T-helper 1 cell (primary cell): ENCODE measurements around the gene WARS2.

ENCODE experiments used
- DNase-seq, 5 donors: peaks; one replicate each; pipeline ENCODE4 v3.0.0-alpha.2; 2012 to 2020

The WARS2 gene

DNA sequence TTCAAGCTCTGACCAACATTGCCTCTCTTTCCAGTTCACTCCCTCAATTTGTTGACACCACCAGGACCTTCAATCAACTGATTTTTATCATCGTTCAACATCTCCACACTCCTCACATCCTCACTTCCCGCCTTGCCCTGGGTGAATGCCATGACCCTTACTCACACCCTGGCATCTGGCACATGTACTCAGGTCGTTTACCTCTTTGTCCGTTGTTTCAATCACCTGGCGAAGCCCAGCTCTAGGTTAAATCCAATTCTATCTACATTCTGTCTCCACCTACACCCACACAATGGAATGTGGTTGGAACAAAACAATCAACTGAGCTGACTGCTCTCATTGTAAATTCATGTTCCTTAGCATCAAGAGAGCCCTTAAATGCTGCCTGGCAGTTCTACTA is 128.1 kb downstream of the WARS2 start:
- no peak for DNase-seq

- DNase-seq = no peak
Observed at GRCh38 chr1:119011706-119012105, 128.7 kb downstream of the WARS2 start.

- no peak for DNase-seq
Observed at GRCh38 chr1:119011116-119011515, 129.3 kb downstream of the WARS2 start.

DNA sequence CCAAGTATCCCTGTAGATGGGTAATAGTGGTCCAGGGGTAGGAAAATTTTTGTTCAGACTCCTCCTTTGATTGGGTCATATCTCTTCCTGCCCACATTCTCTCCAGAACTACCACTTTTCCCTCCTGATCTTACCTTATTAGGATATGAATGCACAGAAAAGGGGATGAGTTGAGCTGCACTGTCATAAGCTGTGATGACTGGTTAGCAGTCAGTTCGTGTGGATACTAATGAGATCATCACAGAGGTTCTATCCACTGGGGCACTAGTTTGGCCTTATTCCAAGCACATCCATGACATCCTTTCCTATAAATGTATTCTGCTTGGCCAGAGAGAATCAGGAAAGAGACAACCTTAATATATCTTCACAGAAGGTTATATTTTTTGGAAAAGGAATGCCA is 130.3 kb downstream of the WARS2 start:
- no peak for DNase-seq

DNA sequence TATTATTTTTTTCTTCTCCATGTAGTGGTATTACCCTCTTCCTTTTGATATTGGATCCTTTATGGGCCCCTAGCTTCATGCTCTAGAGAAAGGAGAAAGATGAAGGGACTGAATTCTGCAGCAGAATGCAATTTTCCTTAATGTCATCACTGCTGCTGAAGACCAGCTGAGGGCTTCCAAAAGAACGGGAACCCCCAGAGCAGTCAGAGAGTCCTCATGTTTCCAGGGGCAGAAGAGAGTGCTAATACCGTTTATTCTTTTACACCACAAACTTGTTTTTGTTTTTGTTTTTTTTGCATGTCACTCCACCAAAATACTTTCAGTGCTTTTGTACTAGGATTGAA is 131.2 kb downstream of the WARS2 start:
- no peak for DNase-seq

- peak in 1 of 5 donors; percentile 13 for DNase-seq
Observed at GRCh38 chr1:119008483-119009311, 131.8 kb downstream of the WARS2 start.

DNA sequence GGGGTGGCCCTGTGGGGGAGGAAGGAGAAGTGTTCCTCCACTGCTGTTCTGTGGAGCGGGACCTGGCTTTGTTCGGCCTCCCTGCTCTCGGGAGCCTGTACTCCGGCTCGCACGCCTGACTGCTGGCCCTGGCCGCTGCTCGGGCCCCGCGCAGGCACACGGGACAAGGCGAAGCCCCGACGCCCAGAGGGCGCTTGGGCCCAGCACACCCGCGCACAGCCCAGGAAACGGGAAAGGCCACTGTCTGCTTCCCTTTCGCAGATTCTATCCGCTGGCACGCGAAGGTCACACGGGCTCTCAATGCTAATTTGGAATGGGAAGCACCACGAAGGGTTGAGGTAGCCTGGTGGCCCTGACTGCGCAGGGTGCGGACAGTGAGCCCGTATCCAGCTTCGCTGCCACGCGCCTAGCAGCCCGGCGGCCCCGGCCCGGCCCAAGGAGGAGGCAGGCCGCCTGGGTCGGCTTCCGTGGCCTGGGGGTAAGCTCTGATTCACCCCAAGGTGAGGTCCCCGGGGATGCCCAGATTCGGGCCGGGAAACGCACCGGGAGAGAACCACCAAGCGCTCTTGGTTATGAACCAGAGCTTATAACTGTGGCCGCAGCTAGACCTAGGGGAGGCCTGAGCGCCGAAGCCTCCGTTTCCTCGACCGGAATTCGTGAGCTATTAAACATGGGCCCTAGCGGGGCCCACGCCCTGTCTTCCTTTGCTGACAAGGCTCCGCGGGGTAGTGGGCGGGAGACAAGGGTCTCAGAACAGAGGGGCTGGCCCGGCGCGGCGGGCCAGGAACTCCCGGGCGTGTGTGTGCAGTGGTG is 132.6 kb downstream of the WARS2 start:
- DNase-seq = no peak

- DNase-seq = no peak
Observed at GRCh38 chr1:119007339-119007669, 133.1 kb downstream of the WARS2 start.

- DNase-seq = no peak
Observed at GRCh38 chr1:119006406-119007279, 133.8 kb downstream of the WARS2 start.

GRCh38 chr1:119005724-119006405 is 134.6 kb downstream of the WARS2 start:
- DNase-seq = no peak

GRCh38 chr1:119004781-119005180 is 135.7 kb downstream of the WARS2 start:
- no peak for DNase-seq

- no peak for DNase-seq
Observed at GRCh38 chr1:119004129-119004527, 136.3 kb downstream of the WARS2 start.

GRCh38 chr1:119003413-119004128 is 136.9 kb downstream of the WARS2 start:
- no peak for DNase-seq

- no peak for DNase-seq
Observed at GRCh38 chr1:119002028-119002686, 138.3 kb downstream of the WARS2 start.

DNA sequence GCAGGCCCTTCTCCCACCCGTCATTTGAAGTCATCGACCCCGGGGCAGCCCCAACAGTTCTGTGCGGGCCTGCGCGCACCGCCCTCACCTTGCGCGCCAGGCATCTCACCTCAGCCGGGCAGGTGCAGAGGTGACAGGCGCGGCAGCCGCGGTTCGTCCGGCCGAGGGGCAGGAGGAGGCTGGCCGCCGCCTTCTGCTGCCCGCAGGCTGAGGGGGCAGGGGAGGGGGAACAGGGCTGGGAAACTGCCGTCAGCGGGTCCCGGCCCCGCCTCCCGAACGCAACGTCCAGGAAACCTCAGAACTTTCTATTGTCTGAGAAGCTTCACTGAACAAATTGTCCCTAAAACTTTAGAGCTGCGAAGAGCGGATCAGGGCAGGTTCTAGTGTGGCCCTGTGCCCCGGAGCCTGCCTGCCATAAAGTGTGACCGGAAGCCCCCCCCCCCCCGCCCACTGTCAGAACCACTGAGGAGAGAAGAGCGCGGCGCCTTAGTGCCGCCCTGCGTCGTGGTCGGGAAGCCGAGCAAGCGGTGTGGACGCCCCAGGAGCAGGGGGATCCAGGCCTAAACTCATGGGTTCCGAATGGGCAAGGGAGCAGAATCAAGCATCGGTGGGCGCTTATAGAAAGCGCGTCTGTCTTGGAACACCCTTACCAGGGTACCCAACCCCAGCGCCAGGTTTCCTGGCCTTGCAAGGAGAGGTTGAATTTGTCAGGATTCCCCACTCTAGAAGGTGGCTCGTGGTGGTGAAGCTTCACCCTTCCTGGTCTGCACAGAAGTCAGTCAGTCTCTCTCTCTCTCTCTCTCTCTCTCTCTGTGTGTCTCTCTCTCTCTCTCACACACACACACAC is 139.0 kb downstream of the WARS2 start:
- no peak for DNase-seq

DNA sequence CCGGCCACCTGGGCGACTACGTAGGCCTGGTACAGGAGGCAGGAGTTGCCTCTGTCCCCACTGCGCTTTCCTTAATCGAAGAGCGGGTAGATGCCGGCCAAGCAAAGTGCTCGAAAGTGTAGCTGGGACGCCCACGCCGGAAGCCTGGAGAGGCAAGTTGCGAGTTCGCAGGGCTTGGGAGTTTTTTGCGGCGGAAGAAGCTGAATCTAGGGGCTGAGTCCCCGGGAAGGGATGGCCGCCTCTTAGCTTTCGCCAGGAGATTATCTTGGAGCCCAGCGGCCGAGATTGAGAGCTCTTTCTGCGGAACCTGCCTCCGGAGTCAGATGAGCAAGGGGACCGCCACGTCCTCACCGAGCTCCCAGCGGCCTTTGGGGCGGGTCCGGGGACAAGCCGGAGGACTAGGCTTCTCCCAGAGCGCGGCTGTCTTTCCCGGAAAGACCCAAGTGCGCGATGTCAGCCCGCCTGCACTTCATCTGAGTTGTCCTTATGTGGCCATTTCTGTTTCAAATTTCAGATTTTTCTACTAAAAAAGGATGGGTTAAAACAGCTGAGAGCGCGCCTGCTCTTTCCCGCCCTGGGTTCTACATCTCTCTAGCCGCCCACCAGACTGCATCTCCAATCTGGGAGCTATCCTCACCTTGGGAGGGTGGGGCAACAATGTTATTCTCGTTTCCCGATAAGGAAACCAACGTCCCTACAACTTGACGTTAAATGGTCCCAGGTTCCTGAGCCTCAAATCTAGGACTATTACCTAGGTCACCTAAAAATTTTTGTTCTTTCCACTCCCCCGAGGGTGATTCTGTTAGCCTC is 139.9 kb downstream of the WARS2 start:
- no peak for DNase-seq

GRCh38 chr1:118999348-119000071 is 140.9 kb downstream of the WARS2 start:
- no peak for DNase-seq

- no peak for DNase-seq
Observed at GRCh38 chr1:118998171-118998570, 142.3 kb downstream of the WARS2 start.

- no peak for DNase-seq
Observed at GRCh38 chr1:118997225-118997624, 143.2 kb downstream of the WARS2 start.
